Nucleus accumbens (tissue), 56 donors: ENCODE measurements around the gene LTBR.

ENCODE experiments used
- DNase-seq, 56 donors: peaks; one replicate each; lab custom pipeline; 2025; lab: John Stamatoyannopoulos, UW

Gene LTBR

DNA sequence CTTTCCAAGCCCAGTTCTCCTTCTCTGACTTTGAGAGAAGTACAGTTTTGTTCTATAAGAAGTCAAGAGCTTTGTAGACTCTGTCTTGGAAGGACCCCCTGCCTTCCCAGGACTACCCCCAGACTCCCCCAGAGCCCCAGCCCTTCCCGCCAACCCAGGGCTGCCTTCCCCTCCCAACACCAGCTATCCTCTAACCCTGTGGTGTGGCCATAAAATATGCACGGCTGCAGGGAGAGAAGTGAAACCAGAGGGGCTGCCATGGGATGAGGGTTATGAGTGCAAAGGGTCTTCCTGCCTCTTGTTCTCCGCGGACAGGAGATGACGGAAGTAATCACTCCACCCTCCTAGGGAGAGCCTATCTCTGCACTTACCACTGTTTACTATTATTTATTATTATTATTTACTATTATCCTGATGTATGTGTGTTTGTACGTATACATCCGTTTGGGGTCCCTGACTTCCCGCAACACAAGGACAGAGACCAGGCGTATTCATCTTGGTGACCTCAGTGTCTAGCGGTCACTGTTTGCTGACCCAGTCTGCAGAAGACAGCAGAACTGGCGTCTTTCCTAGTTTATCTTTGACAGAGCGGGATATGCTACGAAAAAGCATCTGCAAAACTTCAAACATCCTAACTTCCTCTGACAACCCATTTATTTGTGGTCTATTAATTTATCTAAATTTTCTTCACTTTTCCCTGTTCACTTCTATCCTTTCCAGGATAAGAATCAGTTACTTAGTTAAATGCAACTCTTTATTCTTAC is 5.1 kb upstream of the LTBR start:
- DNase-seq = no peak

DNA sequence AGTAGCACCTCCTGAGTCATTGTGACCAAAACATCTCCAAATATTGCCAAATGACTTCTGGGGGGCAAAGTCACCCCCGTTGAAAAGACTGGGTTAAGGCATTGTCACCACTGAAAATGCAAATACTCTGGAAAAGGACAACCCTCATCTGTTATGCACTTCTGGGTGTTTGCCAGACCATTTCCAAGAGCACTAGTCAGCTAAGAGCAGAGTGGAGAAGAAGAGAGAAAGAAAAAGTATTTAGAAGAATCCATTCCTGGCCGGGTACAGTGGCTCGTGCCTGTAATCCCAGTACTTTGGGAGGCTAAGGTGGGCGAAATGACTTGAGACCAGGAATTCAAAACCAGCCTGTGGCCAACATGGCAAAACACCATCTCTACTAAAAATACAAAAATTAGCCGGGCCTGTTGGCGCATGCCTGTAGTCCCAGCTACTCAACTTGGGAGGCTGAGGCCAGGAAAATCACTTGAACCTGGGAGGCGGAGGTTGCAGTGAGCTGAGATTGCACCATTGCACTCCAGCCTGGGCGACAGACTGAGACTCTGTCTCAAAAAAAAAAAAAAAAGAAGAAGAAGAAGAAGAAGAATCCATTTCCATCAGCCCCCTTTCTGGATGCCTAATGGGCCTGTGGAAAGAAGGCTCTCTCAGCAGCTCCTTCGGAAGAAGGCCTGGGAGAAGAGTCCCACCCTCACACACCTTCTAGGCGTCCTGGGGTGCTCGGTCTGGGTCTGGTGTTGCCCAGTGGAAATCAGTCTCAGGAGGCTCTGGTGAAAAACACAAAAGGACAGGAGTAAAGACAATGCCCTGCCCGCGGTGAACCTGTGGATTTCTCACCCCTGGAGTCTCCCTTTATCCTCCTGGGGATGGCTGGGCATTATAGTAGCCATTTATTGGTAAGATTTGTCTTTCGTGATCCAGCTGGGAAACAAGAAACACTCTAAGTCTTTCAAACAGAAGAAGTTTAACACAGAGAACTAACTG is 3.5 kb upstream of the LTBR start:
- no peak for DNase-seq

- DNase-seq = no peak
These were observed 1.6 kb upstream of the LTBR start for GRCh38 chr12:6382371-6382770.

GRCh38 chr12:6382982-6383381 is 980 bp upstream of the LTBR start:
- DNase-seq = no peak

GRCh38 chr12:6384499-6385436 is 806 bp downstream of the LTBR start:
- DNase-seq = no peak

- DNase-seq = no peak
These were observed 2.1 kb downstream of the LTBR start for GRCh38 chr12:6386038-6386437.

DNA sequence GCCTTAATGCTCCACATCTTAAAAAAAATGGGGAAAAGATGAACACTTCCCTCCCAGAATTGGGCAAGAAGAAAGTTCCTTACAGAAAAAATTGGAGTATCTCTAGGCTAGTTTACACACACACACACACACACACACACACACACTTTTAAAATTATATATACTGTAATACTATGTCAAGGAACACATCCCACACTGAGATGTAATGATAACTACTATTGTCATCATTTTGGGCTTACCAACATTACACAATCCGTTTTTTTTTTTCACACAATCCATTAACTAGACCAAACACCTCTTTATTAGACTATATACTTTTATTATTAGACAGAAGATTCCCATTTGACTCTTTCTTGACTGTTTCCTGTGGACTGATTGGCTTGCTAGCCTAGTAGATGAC is 2.5 kb downstream of the LTBR start:
- DNase-seq = no peak

- no peak for DNase-seq
These were observed 3.6 kb downstream of the LTBR start for GRCh38 chr12:6387541-6387940.

GRCh38 chr12:6390084-6390799 is 6.3 kb downstream of the LTBR start:
- no peak for DNase-seq

- DNase-seq = no peak
These were observed 7.1 kb downstream of the LTBR start for GRCh38 chr12:6391013-6391412.

GRCh38 chr12:6392504-6392903 is 8.5 kb downstream of the LTBR start:
- no peak for DNase-seq

DNA sequence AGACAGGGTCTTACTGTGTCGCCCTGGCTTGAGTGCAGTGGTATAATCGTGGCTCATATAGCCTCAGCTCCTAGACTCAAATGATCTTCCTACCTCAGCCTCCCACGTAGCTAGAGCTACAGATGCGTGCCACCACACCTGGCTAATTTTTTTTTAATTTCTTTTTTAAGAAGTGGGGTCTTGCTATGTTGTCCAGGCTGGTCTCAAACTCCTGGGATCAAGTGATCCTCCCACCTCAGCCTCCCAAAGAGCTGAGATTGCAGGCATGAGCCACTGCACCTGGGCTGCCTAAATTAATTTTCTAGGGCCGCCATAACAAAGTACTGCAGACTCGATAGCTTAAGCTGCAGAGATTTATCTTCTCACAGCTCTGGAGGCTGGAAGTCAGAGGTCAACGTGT is 9.1 kb downstream of the LTBR start:
- DNase-seq = no peak

GRCh38 chr12:6394398-6394797 is 10.4 kb downstream of the LTBR start:
- no peak for DNase-seq

DNA sequence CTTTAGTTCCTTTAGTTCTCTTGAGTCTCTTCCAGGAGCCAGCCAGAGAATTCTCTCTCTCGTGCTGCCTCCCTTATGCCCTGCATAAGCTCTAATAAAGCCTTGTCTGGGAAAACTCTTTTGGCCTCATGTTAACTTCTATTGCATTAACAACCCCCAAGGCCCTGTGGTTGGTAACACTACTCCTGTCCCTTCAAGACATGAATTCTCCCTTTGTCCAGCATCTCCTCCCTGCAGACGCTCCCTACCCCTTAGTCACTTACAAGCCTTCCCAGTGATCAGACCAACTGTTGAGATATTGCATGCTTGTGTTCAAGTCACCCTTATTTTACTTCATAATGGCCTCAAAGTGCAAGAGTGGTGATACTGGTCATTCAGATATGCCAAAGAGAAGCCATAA is 12.1 kb downstream of the LTBR start:
- no peak for DNase-seq

- DNase-seq = no peak
These were observed 16.1 kb downstream of the LTBR start for GRCh38 chr12:6399884-6400644.

DNA sequence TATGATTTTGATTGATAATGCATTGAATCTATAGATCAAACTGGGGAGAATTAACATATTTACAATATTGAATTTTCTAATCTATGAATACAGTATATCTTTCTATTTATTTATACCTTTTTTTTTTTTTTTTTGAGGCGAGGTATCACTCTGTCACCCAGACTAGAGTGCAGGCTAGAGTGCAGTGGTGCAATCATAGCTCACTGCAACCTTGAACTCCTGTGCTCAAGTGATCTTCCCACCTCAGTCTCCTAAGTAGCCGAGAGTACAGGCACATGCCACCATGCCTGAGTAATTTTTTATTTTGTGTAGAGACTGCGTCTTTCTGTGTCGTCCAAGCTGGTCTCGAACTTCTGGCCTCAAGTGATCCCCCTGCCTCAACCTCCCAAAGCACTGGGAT is 20.4 kb downstream of the LTBR start:
- no peak for DNase-seq

GRCh38 chr12:6405963-6406362 is 22.0 kb downstream of the LTBR start:
- no peak for DNase-seq

GRCh38 chr12:6407236-6407954 is 23.4 kb downstream of the LTBR start:
- DNase-seq = no peak
